K562 (cell line): ENCODE data around the gene NFIC.

Experiments
- COPS2 ChIP-seq: fragments of 450-650 bp; conservative IDR thresholded peaks from 2 replicates; pipeline ENCODE4 v1.6.1; 2016; ENCODE audit warnings: mild to moderate bottlenecking, moderate library complexity
- FIP1L1 ChIP-seq: fragments of 200-400 bp; formaldehyde crosslinking; IDR thresholded peaks from 2 replicates; pipeline ENCODE4 v1.6.1; 2018; ENCODE audit warnings: mild to moderate bottlenecking, low read depth, low read length; ENCODE audit not compliant: poor library complexity, severe bottlenecking
- NCOA1 ChIP-seq: fragments of 450-650 bp; IDR thresholded peaks from 2 replicates; pipeline ENCODE4 v1.6.1; 2016; ENCODE audit warnings: low read depth
- NCOA2 ChIP-seq, 2 experiments: fragments of 450-650 bp; IDR thresholded peaks; 2 replicates each; pipeline ENCODE4 v1.6.1; 2018; ENCODE audit warnings: mild to moderate bottlenecking in 2 of 2, moderate library complexity in 1 of 2; ENCODE audit not compliant: partially characterized antibody in 2 of 2
- POLR2A ChIP-seq: fragments of 450-650 bp; conservative IDR thresholded peaks from 2 replicates; pipeline ENCODE4 v1.6.1; 2016
- SIN3A ChIP-seq, 2 experiments: fragments of 150-350 bp in 1 of 2; IDR thresholded peaks; 2 replicates each; pipeline ENCODE4 v1.6.1; 2011 to 2016; ENCODE audit warnings: borderline replicate concordance in 2 of 2, low read depth in 2 of 2, low read length in 2 of 2, mild to moderate bottlenecking in 2 of 2, moderate library complexity in 2 of 2; ENCODE audit not compliant: control insufficient read depth in 1 of 2
- TF ChIP-seq, protein P1 (sequence below): fragments of 250-450 bp; sonication (Bioruptor Pico); IDR thresholded peaks from 2 replicates; pipeline ENCODE4 v1.5.0; 2020; ENCODE audit warnings: mild to moderate bottlenecking, borderline replicate concordance

GRCh38 chr19:3491396-3492119 is 125.2 kb downstream of the NFIC start:
- TF ChIP-seq FIP1L1 (no peak), POLR2A (no peak), COPS2 (no peak), NCOA1 (no peak), SIN3A (IDR thresholded peaks at IDR 0.05; ENCODE audit: borderline replicate concordance in 2 of 2, control insufficient read depth in 1 of 2, low read depth in 2 of 2, low read length in 2 of 2) (no peak), NCOA2 (IDR thresholded peaks at IDR 0.05; ENCODE audit: partially characterized antibody in 2 of 2) (no peak)
- TF ChIP-seq, protein P1, sequence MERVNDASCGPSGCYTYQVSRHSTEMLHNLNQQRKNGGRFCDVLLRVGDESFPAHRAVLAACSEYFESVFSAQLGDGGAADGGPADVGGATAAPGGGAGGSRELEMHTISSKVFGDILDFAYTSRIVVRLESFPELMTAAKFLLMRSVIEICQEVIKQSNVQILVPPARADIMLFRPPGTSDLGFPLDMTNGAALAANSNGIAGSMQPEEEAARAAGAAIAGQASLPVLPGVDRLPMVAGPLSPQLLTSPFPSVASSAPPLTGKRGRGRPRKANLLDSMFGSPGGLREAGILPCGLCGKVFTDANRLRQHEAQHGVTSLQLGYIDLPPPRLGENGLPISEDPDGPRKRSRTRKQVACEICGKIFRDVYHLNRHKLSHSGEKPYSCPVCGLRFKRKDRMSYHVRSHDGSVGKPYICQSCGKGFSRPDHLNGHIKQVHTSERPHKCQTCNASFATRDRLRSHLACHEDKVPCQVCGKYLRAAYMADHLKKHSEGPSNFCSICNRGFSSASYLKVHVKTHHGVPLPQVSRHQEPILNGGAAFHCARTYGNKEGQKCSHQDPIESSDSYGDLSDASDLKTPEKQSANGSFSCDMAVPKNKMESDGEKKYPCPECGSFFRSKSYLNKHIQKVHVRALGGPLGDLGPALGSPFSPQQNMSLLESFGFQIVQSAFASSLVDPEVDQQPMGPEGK (CRISPR knock-in tag): no peak
